ENCODE results near the gene ZNF225.

DNA sequence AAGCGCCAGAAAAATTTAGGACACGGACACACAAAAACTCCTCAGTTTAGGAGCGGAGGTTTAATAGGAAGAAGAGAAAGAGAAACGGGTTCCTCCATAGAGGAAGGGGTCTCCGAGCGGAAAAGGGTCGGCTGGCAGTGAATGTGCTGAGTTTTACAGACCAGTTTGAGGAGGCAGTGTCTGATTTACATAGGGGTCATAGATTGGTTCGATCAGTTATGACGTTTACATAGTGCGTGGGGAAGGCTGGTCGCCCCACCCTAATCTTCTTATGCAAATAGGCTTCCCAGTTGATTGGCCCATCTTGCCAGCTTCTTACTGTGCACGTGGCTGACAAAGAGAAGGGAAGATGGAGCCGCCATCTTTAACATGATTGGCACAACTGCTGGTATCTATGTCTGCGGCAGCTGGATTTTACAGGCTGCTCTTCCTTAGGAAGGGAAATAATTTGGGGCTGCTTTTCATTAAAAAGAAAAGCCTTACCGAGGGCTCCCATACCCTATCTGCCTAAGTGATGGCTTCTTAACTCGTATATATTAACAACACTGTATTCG lies 1.2 kb upstream of the ZNF225 start:
- TF ChIP-seq, protein P1, sequence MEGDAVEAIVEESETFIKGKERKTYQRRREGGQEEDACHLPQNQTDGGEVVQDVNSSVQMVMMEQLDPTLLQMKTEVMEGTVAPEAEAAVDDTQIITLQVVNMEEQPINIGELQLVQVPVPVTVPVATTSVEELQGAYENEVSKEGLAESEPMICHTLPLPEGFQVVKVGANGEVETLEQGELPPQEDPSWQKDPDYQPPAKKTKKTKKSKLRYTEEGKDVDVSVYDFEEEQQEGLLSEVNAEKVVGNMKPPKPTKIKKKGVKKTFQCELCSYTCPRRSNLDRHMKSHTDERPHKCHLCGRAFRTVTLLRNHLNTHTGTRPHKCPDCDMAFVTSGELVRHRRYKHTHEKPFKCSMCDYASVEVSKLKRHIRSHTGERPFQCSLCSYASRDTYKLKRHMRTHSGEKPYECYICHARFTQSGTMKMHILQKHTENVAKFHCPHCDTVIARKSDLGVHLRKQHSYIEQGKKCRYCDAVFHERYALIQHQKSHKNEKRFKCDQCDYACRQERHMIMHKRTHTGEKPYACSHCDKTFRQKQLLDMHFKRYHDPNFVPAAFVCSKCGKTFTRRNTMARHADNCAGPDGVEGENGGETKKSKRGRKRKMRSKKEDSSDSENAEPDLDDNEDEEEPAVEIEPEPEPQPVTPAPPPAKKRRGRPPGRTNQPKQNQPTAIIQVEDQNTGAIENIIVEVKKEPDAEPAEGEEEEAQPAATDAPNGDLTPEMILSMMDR (IDR thresholded peaks at IDR 0.05) = no peak
- TF ChIP-seq EP300 (IDR thresholded peaks at IDR 0.05) = no peak

Measured in tibial nerve (tissue), 4 donors.